ENCODE results near the gene RER1. TPM values are rescaled to one million over a fixed set of nuclear protein-coding genes. Genes with fewer than 3 reads are reported as not detected.
A peak's percentile ranks its signal among the peaks of the same experiment; 100 is the strongest.

RER1 gene
- total RNA-seq, 1 donor from 2014 or later, result 163 TPM

DNA sequence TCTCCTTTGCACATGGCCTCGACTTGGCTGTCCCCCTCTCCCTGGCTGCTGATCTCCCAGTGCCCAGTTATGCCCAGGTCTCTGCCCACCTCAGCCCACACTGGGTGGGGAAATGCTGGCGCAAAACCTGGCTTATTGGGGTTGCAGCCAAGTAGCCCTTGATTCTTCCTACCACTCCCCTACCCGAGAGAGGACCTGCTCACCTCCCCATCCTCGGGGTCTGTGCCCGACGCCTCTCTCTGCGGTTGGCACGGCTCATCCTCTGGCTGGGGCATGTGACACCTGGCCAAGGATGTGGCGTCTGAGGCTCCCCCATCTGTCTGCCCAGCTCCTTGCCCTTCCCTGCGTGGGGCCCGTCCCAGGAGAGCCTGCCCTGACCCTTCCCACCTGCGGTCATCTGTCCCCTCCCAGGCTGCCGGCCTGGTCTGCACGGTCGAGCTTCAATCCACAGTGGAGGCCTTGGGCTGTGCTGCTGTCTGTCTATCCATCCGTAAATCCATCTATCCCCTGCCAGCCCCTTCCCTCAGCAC, 27.2 kb downstream of the RER1 start:
- no peak for DNase-seq (ENCODE audit: low spot score)
- no peak for ATAC-seq

DNA sequence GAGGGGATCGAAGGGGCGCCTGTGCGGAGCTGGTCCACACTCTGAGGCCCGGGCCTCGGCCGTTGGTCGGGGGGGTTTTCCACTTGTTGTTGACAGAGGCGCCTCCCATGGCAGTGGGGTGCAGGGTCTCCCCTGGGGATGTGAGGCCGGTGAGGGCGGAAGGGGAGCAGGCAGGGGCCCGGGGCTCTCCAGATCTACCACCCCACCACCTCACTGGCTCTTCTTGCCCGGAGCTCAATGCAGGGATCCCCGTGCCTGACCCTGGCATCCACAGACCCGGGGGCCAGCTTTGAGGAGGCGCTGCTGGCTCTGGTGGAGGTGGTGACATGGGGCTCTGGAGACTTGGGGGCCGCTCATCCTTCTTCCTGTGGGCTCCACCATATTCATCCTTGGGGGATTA, 27.8 kb downstream of the RER1 start:
- DNase-seq (ENCODE audit: low spot score) (no peak), ATAC-seq (no peak)

DNA sequence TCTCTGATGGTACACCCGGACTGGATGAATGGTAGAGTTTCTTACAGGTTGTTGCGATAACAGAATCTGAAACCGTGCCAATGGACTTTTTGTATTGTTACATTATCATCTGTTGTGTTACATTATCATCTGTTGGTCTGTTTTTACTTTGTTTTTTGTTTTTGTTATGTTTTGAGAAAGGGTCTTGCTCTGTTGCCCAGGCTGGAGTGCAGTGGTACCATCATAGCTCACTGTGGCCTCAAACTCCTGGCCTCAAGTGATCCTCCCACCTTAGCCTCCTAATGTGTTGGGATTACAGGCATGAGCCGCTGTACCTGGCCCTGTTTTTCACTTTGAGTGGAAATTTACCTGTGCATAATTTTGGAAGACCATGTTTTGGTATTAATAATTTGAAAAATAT, 30.9 kb downstream of the RER1 start:
- no peak for DNase-seq (ENCODE audit: low spot score)
- ATAC-seq, result no peak

DNA sequence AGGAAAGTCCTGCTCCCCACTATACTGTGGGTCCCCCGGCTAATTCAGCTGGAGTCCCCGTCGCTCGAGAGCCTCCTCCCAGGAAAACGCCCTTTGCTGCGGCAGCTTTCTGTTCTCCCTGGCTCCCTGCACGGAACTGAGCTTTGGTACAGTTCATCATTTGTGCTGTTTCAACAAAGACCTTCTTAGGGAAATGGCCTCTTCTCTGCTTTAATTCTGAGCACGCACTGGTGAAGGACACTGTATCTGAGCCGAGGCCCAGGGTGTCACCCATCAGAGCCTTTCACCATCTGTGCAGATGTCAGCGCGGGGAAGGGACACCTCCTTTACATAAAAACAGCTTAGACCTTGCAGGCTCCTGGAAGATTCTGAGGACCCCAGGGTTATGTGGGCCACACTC, 34.3 kb downstream of the RER1 start:
- no peak for ATAC-seq
- no peak for DNase-seq (ENCODE audit: low spot score)

DNA sequence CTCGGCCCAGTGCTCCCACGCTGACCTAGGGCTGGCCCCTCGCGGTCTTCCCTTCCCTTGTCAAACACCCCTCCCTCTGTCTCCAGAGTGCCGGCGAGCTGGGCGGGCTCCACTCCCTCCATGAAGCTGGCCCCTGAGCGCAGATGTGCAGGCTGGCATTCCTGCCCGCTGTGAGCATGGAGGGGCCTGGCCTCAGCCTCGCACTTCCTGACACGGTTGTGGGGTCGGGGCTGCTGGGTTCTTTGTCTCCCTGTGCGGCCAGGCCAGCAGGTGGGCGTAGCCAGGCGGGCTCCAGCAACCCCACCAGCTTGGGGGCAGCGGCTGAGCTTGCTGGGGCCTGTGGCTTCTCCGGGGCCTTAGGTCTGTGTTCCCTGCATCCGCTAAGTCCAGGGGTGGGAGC, 34.9 kb downstream of the RER1 start:
- no peak for DNase-seq (ENCODE audit: low spot score)

DNA sequence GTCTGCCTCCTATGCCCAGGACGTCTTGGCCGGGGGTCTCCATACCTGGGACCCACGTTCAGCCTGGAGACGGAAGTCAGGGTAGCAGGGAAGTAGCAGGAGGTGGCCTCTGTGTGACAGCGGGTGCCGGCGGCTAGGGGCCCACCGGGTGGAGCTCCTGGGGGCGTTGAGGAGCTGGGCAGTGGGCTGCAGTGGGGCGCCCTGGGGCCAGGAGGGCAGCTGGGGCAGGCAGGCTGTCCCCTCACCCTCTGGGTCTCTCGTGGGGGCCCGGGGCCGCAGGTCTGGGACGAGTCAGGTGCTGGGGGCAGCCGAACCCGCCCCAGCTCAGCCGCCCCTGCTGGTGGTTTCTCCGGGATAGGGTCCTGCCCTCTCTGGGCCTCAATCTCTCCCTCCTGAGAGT, 35.4 kb downstream of the RER1 start:
- no peak for DNase-seq (ENCODE audit: low spot score)
- no peak for ATAC-seq

More for the DNA sequence above, 34.9 kb downstream of the RER1 start:
- ATAC-seq, result no peak

DNA sequence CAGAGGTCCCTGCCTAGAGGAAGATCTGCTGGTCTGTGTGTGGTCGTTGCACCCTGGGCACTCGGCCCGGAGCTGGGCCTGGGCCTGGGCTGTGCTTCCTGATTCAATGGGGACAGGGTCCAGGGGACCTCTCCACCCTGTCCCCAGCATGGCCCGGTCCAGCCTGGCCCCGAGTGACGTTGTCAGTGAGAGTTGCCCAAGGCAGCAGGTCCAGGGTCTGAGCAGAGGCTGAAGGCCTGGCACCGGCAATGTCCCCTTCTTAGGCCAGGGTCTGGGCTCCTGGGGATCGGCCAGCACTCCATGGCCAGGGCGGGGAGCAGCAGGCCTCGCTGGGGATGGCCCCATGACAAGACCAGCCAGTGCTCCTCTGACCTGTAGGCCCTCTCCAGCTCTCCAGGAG, 36.3 kb downstream of the RER1 start:
- ATAC-seq (no peak), DNase-seq (ENCODE audit: low spot score) (no peak)

DNA sequence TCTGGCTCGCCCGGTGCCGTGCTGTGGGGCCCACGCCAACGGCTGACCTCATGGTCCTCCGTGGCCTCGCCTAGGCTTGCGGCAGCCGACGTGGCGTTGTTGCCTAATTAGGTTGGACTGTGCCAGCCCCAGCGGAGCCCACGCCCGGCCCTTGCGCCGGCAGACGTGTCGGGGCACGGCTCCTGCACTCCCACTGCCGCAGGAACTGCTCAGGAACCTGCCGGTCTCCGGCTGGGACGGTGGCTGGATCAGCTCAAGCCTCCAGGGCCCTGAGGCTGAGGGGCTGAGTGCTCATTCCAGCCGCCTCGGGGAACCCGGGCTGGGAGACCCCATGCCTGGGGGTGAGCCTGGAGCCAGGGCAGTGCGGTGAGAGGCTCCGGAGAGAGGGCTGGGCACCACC, 36.8 kb downstream of the RER1 start:
- no peak for DNase-seq (ENCODE audit: low spot score)
- ATAC-seq, result no peak

DNA sequence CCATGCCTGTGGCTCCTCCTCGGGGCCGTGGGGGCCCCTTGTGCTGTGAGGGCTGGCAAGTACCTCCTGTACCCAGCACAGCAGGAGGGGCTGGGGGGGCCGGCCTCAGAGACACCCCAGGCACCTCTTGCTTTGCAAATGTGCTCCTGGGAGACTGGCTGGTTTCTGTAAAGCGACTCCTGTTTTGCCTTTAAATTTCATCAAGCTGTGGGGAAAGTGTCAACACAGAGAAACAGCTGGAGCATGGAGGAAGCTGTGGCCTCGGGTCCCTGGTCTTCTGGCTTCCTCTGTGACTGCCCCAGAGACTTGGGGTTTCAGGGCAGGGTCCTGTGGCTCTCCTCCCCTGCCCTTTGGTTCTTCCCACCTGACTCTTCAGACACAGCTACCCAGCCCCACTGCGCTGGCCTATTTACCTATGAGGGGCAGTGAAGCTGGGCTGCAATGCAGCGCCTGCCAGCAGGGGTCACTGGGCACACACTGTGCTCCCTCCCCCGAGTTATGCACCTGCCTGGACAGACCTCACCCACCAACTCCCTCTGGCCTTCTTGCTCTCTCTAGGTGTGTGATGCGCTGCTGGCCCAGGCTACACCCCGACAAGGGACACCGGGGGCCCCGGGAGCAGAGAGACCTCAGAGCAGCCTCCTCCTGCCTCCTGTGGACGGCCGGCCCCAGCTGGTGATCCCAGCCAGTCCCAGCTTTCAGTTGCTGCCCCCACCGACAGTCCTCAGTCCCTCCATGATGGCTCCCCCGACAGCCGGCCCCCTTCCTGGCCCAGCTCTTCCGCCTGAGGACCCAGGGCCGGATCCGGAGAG, 38.3 kb downstream of the RER1 start:
- DNase-seq (ENCODE audit: low spot score), result no peak
- peak; percentile 29 for ATAC-seq

DNA sequence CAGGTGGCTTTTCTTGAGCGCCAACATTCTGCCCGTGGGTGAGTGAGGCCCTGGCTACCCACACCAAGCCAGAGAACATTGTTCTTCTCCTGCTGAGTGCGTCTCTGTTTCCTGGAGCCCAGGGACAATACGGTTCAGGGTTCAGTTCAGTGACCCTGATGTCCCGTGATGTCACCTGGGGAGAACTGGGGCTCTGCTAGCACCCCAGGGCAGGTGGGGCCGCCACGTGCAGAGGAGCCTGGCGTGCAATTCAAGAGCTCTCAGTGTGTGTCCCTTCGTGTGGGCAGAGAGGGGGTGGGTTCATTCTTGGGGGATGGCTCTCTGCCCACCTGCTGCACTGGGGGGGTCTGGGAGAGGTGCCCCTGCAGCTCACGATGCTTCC, 38.9 kb downstream of the RER1 start:
- no peak for DNase-seq (ENCODE audit: low spot score)
- ATAC-seq, result no peak

DNA sequence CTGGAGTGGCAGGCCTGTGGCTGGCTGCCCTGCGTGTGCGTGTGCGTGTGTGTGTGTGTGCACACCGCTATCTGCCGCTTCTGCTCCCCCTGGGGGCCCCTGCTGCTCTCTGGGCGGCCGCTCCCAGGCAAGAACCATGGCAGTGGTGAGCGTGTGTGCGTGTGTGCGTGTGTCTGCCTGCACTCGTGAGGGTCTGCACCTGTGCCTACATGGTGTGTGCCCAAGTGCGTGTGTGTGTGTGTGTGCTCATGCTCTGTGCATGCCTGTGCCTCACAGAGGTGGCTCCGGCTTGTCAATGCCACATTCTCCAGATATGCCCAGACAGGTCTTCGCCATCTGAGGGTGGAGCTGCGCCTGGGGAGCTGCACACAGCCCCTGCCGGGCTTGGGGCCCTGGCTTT, 39.5 kb downstream of the RER1 start:
- DNase-seq (ENCODE audit: low spot score) (no peak), ATAC-seq (no peak)

DNA sequence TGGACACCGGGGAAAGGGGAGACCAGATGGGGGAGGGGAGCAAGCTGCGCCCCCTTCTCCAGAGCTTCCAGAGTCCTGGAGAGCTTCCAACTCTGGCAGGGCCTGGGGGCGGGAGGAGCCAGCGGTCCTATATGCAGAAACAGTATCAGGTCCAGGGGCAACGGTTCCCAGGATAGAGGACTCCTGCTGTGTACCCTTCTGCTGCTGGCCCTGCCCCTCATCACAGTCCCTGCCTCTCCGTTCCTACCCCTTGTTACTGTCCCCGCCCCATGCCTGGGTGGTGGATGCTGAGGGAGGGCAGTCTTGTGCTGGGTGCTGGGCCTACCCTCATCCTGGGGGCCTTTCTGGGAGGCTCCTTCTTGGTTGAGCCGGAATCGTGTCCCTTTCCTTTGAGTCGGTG, 39.9 kb downstream of the RER1 start:
- ATAC-seq, result no peak
- no peak for DNase-seq (ENCODE audit: low spot score)

DNA sequence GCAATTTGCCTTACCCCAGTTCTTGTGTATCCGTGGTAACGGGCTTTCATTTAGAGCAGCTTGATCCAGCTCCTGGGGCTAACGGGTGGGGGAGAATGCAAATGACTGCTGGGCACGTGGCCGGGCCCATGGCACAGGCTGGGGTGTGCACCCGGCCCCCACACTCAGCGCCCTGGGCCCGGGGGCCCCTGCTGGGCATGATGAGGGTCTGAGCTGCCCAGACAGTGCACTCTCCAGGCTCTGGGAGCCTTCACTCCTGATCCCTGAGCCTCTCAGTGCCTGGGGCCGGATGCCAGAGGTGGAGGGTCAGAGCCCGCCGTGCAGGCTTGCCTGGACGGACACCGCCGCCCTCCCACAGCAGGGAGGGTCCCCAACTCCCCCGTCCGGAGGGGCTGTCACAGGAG, 40.8 kb downstream of the RER1 start:
- no peak for ATAC-seq
- DNase-seq (ENCODE audit: low spot score), result no peak

DNA sequence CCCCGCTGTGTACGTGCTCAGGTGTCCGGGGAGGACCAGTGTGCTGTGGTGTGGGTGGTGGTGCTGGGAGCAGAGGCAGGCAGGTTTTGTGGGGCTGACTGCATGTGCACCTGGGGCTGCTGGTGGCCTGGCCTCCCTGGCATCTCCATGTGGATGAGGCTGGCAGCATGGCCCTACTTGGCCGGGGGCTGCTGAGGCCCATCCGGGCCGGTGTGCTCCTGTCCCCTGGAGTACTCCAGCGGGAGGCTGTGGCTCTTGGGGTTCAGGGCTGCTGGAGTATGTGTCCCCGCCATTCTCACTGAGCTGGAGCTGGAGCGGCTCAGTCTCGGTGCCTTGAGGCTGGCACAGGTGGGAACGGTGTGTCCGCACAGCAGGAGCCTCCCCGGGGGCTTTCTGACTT, 41.6 kb downstream of the RER1 start:
- DNase-seq (ENCODE audit: low spot score) (no peak), ATAC-seq (no peak)

DNA sequence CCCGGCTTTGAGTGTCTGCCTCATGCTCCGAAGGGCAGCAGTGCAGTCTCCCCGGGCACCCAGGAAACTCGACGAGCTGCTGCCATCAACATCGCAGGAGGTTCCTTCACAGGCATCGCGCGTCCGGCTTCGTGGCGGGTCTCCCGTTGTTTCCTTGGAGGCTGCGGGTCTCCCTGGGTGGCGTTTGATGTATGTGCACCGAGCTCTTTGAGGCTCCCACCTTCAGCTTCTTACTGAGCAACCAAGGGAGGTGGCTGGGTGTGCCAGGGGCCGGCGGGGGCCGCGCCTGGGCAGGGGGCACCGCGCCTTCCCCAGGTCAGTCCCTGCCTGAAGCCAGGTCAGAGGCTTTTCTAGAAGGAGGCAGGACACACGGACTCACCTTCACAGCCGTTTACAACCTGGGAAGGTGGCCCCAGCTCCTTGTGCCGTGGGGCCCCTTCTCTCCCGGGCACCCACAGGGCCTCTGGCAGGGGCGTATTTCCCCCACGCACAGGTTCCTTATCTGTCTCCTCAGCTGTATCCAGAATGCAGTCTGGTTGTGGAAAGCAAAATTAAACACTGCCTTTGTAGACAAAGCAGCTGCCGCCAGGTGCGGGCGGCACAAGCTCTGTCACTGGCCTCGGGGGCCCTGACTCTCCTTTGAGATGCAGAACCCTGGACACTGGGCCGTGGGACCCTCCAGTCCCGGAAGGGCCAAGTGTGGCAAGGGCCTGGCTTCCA, 42.5 kb downstream of the RER1 start:
- ATAC-seq (no peak), DNase-seq (ENCODE audit: low spot score) (no peak)

DNA sequence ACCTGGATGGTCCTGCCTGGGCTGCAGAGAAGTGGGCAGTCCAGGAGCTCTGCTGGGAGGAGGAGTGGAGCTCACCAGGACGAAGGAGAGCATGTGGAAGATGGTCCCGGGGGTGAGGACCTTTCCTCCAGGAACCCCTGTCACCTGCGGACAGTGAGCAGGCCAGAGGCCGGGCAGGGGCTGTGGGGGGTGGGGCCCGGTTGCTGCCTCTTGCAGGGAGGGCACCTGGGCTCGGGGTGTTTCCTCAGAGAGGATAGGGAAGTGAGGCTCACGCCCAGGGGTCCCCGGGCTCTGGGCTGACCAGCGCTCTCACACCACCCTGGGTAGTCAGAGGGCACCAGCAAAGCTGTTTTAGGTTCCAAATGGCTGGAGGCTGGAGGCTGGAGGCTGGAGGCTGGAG, 43.5 kb downstream of the RER1 start:
- ATAC-seq (no peak), DNase-seq (ENCODE audit: low spot score) (no peak)

DNA sequence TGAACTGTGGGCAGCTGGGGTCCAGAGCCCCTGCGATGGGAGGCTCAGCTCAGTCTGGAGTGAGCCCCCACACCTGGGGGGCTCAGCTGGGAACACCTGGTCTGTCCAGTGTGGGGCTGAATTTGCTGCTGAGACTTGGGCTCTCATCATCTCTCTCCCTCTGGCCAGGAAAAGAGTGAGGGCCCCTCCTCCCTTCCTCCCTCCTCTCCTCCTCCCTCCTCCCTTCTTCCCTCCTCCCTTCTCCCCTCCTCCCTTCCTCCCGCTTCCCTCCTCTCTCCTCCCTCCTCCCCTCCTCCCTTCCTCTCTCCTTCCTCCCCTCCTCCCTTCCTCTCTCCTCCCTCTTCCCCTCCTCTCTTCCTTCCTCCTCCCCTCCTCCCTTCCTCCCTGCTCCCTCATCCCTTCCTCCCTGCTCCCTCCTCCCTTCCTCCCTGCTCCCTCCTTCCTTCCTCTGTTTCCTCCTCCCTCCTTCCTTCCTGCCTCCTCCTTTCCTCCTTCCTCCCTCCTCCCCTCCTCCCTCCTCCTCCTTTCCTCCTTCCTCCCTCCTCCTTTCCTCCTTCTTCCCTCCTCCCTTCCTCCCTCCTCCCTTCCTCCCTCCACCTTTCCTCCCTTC, 44.2 kb downstream of the RER1 start:
- ATAC-seq (no peak), DNase-seq (ENCODE audit: low spot score) (no peak)

DNA sequence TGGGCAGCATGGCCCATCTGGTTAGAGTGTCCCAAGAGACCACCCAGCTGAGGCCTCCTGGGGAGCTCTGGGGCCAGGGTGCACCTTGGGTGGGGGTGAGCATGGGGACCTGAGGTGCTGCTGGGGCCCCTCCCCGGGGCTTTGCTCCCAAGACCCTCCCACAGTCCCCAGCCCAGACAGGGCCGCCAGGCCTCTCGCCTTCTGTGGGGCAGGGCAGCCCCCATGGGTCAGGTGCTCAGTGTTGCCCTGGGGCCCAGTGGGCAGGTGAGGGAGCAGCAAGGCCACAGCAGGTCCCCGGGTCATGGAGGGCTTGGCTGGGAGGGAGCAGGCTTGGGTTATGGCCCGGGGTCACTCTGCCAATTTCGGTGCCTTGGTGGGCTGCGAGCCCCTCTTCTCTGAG, 45.2 kb downstream of the RER1 start:
- DNase-seq (ENCODE audit: low spot score), result no peak
- no peak for ATAC-seq

DNA sequence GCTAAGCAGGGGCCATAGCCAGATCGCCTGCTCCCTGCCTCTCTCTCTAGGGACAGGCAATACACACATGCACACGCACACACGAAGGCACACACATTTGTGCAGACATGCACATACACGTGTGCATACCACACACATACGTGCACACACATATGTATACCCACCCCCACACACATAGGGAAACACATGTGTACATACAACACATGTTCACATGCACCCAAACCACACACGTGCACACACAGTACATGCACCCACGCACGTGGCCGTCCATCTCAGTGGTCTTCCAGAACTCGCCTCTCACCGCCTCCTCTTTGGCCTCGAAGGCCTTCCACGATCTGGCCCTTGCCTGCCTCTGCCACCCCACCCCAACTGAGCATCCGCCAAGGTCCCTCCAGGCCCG, 46.0 kb downstream of the RER1 start:
- no peak for DNase-seq (ENCODE audit: low spot score)
- no peak for ATAC-seq

DNA sequence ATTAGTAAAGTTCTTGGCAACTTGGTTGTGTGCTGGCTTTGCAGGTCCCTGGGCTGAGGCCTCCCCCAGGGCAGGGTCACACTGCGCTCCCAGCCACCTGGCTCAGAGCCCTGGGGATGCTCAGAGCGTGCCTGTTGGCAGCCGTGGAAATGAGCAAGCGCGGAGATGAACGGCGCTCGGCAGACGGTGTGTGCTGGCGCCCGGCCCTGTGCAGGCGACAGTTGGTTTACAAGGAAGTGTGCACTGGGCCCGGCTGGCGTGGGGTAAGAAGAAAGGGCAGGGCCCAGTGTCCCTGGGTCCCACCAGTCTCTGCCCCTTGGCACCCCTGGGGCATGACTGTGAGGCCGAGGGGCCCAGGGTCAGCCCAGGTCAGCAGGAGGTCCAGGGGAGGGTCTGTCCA, 46.4 kb downstream of the RER1 start:
- no peak for DNase-seq (ENCODE audit: low spot score)
- ATAC-seq, result no peak

DNA sequence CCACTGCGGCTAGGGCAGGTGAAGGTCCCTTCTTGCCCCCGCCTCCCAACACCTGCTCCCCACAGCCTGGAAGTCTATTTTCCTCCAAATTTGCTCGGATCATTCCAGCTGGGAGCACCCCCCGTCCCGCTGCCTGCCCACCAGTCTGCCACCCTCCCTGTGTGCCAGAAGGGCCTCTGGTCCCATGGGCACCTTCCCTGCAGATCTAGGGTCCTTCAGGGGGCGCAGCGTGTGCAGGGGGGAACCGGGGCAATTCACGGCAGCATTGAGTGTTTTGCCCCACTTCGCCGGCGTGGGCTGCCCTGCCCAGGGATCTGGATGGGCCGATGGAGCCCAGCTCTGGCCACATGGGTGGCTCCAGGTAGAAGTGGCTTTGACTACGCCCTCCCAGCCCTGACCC, 47.0 kb downstream of the RER1 start:
- ATAC-seq (no peak), DNase-seq (ENCODE audit: low spot score) (no peak)

DNA sequence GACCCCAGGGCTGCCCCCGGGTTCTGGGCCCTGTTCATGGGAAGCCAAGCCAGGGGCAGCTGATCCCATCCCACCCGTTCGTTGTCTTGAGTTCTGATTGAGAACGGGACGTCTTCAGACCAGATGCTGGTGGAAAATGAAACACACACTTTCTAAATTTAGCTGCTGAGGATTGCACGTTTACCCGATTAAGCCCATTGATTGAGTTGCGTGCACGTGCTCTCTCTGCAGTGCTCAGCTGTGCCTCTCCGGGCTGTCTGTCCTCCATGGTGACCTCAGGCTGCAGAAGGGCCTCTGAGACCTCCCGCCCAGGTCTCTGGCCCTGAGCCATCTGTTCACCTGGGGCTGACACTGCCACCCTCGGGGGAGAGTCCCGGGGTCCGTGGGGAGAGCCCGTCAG, 47.7 kb downstream of the RER1 start:
- ATAC-seq, result no peak
- DNase-seq (ENCODE audit: low spot score), result no peak

Measured in left lobe of liver (tissue), 2 donors.